AG08395 (cell line): ENCODE data around the gene PCBD2.
"Not testable (repeated sequence)": the region's sequence is repeated elsewhere in the genome, so short reads cannot be mapped to it uniquely, and the experiment has no call there.

Experiments used
- DNase-seq: peaks from one replicate; pipeline ENCODE4 v3.0.0; 2012; ENCODE audit warnings: mixed read lengths, low spot score

PCBD2 gene

DNA sequence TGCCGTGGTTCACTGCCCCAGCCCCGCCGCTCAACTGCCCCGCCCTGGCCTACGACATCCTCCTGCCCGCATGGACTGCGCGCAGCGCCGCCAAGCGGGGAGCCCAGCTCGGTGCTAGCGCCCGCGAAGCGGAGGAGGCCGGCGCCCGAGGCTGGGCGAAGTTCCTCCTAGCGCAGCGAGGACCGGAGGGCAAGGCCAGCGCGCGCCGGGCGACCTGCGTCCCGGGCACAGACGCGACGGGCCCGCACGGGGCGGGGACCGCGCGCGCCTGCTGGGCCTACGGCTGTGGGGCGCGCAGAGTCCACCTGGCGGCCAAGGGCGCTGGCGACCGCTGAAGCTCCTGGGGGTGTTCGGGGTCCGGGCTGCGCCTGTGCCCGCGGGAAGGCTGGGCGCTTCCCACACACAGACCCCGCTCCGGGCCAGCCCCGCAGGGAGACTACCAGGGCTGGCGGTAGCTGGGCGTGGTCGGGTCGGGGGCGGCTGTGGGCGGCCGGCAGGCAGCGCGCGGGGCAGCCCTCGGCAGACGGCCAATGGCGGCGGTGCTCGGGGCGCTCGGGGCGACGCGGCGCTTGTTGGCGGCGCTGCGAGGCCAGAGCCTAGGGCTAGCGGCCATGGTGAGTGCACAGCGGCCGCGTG lies at the start of gene PCBD2:
Gene PCBD2, plus strand, starts transcription at position 522 of the 636 bp plus-strand sequence. Its CDS starts 9 bp downstream, at position 531.
- DNase-seq = peak; percentile 93

DNA sequence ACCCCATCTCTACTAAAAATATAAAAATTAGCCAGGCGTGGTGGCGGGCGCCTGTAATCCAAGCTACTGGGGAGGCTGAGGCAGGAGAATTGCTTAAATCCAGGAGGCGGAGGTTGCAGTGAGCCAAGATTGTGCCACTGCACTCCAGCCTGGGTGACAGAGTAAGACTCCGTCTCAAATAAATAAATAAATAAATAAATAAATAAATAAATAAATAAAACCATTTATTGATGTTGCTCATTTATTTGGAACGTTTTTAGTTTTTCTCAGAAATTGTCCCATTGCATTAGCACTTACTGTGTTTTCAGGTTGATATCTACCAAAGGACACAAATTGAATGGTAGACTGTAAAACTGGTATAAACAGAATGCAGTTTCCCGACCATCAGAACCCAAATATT lies 48.5 kb upstream of the PCBD2 start:
- not testable (repeated sequence) for DNase-seq

DNA sequence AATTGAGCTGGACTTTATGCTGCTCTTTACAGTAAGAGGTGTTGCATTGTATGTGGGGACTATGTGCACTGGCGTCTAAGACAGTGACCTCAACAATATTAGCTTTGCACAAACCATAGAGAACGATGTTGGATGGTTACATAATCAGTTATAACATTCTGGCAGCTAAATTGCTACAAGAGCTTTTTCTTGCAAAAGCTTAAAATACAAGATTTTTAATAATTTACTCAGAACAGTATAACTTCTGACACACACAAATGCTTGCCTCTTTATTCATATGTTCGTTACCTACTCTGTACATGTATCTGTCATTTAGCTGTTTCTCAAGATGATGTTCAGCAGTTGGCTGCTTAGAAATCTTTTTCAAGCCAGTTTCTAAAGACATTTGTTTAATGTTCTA lies 47.5 kb upstream of the PCBD2 start:
- no peak for DNase-seq

DNA sequence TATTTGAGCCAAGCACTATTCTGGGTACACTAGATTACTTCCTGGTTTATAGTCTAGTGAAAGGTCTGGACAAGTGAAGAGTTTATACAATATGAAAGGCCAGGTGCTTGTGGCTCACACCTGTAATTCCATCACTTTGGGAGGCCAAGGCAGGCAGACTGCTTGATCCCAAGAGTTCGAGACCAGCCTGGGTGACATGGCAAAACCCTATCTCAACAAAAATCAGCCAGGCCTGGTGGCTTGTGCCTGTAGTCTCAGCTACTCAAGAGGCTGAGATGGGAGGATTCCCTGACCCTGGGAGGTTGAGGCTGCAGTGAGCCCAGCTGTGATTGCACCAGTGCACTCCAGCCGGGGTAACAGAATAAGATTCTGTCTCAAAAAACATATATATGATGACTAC lies 40.2 kb upstream of the PCBD2 start:
- no peak for DNase-seq

DNA sequence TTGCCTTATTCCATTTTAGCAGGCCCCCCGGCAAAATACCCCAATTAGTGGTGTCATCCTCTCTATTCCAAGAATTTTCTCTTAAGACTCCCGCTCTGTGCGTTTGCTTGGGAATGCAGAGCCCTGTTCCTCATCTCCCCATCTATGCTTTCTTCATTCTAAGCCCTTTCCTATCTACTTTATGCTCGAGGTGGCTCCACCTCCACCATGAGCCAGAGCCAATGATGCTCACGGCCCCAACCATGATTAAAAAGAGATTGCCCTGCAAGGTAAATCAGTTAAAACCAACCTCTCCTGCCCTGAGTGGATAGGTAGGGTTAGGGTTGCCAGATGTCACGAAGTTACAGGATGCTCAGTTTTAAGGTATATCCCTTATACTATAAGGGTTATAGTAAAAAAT lies 31.4 kb upstream of the PCBD2 start:
- no peak for DNase-seq

DNA sequence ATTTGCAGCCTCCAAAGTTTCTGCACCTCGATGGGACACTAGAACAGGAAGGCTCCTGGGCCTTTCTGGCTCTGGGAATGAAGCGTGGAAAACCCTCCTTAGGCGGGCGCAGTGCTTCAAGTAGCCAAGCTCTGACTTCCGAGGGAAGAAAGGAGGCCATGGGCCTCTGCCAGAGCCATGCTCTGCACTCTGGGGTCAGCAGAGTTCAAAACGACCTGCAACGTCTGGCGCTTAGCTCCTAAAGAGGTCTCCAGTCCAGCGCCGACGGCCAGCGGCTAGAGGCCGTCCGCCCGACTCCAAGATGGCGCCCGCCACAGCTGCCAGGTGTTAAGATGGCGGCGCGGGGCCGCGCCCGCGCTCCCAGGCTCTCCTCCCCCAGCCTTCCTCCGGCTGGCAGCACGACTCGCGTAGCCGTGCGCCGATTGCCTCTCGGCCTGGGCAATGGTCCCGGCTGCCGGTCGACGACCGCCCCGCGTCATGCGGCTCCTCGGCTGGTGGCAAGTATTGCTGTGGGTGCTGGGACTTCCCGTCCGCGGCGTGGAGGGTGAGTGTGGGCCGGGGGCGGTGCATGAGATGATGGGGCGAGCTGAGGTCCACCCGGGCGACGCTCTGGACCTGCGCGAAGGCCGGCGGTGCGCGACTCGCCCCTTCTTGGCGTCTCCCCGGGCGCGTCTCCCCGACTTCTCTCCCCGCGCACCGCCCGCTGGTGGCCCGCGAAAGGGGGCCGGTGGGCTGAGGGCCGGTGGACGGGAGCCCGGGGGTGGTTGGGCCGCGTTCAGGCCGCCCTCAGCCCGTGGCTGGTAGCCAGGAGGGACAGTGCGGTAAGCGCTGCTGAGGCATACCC lies 30.7 kb upstream of the PCBD2 start, which contains the start of gene TXNDC15:
Gene TXNDC15, plus strand, starts transcription at position 385 of the 844 bp plus-strand sequence. Its CDS starts 57 bp downstream, at position 442.
- peak; percentile 91 for DNase-seq

DNA sequence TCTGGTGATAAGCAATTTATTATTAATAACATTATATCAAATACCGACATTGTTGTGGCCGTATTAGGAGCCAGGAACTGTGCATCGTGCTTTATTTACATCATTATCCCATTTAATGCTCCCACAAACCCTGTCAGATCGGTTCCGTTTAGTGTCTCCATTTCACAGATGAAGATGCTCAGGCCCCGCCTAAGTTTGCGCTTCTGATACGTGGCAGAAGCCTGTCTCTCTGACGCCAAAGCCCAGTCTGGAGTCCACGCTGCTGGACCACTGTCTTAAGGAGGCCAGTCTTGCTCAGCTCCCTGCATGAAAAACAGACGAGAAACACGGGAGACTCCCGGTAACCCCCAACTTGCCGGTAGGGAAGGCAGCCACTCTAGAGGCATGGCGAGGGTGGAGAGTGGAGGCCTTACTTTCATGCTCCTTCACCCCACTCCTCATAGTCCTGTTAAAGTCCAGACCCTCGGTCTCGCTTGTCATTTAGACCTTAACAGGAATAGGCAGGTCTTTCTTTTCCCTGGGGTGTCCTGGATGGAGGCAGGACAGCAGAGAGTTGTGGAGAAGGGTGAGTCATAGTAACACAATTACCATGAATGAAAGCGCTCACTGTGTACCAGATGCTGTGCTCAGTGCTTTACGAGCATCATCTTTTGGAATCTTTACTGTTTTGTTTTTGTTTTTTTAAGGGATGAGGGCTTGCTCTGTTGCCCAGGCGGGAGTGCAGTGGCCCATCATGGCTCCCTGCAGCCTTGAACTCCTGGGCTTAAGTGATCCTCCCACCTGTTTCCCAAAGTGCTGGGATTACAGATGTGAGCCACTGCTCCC lies 29.9 kb upstream of the PCBD2 start:
- DNase-seq = peak; percentile 87

DNA sequence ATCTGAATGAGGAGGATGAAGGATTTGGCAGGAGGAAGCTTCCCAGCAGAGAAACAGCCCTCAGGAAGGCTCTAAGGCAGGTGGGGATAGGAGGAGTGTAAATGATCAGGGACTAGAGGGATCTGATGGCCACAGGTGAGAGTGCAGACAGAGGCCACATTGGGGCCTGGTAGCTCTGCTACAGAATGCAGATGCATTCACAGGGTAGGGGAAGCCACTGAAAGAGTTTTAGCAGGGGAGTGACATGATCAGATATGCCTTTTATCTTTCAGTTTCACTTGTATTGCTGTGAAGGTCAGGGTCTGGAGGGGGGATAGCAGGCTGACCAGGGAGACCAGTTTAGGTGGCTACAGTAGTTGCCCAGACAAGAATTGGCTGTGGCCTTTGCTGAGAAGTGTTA lies 27.8 kb upstream of the PCBD2 start:
- DNase-seq = no peak

DNA sequence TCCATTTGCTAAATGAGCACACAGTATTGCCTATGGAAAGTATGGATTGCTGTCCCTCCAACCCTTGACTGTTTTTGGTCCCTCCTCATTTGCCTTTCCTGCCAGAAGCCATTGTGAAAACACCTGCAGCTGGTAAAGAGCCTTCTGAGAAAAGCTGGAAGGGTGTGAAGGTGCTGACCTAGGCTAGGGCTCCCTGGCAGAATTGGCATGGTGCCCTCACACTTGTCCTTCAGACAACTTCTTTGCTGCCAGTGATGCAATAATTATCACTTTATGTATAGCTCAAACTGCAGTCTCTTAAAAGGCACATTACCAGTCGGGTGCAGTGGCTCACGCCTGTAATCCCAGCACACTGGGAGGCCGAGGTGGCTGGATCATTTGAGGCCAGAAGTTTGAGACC lies 26.5 kb upstream of the PCBD2 start:
- DNase-seq = no peak

DNA sequence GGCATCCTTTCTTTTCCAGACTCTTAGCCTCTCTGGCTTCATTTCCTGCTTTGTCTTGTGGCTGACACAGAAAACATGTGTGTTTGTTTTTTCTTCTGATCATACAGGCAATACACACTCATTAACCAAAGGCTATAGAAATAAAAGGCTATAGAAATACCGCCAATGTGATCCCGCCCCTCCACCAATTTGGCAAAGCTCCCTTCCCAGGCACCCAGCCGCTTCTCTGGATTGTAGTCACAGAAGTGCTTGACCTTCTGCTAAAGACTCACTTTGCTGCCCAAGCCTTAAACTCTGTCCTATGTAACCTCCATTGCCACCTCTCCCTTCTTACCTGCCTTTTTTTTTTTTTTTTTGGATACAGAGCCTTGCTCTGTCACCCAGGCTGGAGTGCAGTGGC lies 25.5 kb upstream of the PCBD2 start:
- DNase-seq = no peak

DNA sequence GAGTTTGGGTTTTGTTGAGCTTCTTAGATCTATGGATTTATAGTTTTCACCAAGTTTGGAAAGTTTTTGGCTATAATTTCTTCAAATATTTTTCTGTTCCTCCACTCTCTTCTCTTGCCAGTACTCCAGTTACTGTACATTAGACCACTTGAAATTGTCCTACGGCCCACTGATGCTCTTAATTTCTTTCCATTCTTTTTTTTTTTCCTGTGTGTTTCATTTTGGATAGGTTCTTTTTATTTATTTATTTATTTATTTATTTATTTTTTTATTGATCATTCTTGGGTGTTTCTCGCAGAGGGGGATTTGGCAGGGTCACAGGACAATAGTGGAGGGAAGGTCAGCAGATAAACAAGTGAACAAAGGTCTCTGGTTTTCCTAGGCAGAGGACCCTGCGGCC lies 24.0 kb upstream of the PCBD2 start:
- not testable (repeated sequence) for DNase-seq

DNA sequence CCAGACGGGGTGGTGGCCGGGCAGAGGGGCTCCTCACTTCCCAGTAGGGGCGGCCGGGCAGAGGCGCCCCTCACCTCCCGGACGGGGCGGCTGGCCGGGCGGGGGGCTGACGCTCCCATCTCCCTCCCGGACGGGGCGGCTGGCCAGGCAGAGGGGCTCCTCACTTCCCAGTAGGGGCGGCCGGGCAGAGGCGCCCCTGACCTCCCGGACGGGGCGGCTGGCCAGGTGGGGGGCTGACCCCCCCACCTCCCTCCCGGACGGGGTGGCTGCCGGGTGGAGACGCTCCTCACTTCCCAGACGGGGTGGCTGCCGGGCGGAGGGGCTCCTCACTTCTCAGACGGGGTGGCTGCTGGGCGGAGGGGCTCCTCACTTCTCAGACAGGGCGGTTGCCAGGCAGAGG lies 23.2 kb upstream of the PCBD2 start:
- DNase-seq = not testable (repeated sequence)

DNA sequence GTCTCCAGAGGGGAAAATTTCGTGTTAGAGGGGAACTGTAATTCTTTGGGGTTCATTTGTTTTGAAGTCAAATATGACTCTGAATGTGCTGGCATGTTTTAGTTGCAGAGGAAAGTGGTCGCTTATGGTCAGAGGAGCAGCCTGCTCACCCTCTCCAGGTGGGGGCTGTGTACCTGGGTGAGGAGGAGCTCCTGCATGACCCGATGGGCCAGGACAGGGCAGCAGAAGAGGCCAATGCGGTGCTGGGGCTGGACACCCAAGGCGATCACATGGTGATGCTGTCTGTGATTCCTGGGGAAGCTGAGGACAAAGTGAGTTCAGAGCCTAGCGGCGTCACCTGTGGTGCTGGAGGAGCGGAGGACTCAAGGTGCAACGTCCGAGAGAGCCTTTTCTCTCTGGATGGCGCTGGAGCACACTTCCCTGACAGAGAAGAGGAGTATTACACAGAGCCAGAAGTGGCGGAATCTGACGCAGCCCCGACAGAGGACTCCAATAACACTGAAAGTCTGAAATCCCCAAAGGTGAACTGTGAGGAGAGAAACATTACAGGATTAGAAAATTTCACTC lies 17.3 kb upstream of the PCBD2 start:
- no peak for DNase-seq

DNA sequence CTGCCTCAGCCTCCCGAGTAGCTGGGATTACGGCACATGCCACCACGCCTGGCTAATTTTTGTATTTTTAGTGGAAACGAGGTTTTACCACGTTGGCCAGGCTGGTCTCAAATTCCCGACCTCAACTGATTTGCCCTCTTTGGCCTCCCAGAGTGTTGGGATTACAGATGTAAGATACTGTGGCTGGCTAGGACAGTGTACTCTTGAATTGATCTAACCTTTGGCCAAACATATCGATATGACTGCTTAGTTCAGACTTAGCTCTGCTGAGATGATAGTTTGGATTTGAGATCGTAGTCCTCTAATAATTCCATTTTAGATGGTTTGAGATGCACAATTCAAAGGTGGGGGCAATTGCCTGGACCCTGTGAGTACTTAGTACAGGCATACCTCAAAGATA lies 15.6 kb upstream of the PCBD2 start:
- no peak for DNase-seq

DNA sequence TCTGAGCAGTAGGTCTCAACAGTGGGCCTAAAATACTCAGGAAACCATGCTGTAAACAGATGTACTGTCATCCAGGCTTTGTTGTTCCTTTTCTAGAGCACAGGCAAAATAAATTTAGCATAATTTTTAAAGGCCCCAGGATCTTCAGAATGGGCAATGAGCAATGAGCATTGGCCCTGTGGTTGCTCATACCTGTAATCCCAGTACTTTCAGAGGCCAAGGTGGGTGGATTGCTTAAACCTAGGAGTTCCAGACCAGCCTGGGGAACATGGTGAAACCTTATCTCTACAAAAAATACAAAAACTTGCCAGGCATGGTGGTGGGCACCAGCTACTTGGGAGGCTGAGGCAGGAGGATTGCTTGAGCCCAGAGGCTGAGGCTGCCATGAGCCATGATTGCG lies 13.5 kb upstream of the PCBD2 start:
- DNase-seq = no peak

DNA sequence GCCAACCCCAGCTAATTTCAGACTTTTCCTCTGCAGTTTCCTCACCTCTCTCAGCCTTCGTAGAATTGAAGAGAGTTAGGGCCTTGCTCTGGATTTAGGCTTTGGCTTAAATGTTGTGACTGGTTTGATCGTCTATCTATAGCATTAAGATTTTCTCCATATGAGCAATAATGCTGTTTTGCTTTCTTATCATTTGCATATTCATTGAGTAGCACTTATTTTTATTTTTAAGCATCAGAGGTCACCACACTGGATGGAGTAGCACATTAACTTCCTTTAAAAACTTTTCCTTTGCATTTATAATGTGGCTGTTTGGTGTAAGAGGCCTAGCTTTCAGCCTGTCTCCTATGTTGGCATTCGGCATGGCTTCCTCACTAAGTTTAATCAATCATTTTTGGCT lies 12.6 kb upstream of the PCBD2 start:
- DNase-seq = no peak

DNA sequence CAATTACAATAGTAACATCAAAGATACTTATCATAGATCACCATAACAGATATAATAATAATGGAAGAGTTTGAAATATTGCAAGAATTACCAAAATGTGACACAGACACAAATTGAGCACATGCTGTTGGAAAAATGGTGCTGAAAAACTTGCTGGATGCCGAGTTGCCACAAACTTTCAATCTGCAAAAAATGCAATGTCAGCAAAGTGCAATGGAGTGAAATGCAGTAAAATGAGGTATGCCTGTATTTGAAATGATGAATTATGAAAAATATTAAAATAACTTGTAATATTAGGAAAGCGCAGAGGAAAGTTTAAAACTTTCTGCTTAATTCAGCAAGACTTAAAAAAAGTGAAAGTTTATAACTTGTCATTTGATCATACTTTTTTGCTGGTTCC lies 12.0 kb upstream of the PCBD2 start:
- DNase-seq = no peak

DNA sequence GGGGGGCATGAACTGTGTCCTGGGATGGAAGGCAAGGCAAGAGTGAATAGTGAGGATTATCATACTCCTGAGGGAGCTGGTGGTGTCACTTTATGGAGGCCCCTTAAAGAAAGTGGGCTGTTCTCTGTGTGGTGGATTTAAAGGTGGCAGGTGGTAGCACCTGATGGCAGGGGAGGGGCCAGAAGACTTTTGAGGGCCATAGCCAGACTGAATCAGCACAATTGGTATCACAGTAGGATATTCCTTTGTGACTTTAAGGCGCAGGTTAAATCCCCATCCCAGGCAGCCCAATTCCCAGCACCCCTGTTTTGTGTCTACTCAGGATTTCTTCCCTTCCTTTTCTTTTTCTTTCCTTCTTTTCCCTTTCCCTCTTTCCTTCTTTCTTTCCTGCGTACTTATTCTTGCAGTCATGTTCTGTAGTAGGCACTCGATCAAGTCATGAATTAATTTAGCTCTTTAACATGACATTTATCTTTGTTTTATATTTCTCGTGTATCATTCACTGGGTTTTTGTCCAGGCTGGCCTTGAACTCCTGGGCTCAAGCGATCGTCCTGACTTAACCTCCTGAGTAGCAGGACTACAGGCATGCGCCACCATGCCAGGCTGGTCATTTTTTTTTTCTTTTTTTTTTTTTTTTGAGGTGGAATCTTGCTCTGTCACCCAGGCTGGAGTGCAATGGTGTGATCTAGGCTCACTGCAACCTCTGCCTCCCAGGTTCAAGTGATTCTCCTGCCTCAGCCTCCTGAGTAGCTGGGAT lies 11.0 kb upstream of the PCBD2 start:
- DNase-seq = no peak

DNA sequence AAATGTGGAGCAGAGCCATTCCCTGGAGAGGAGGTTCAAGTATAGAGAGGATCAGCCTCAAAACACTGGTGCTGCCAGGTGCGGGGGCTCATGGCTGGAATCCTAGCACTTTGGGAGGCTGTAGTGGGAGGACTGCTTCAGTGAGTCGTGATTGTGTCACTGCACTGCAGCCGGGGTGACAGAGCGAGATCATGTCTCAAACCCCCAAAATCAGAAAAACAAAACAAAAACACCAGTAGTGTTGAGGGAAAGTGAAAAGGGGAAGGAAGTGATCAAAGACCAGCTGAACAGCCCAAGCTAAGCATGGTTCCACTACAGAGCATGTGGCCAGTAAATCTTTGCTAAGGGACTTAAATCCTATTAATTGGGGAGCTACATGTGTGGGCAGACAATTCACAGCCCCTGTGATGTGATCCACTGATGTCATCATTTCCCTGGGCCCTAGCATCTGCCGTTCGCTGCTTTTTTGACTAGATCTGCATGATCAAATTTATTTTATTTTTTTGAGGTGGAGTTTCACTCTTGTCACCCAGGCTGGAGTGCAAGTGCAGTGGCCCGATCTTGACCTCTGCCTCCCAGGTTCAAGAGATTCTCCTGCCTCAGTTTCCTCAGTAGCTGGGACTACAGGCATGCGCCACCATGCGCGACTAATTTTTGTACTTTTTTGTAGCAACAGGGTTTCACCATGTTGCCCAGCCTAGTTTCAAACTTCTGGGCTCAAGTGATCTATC lies 2.7 kb upstream of the PCBD2 start:
- no peak for DNase-seq

DNA sequence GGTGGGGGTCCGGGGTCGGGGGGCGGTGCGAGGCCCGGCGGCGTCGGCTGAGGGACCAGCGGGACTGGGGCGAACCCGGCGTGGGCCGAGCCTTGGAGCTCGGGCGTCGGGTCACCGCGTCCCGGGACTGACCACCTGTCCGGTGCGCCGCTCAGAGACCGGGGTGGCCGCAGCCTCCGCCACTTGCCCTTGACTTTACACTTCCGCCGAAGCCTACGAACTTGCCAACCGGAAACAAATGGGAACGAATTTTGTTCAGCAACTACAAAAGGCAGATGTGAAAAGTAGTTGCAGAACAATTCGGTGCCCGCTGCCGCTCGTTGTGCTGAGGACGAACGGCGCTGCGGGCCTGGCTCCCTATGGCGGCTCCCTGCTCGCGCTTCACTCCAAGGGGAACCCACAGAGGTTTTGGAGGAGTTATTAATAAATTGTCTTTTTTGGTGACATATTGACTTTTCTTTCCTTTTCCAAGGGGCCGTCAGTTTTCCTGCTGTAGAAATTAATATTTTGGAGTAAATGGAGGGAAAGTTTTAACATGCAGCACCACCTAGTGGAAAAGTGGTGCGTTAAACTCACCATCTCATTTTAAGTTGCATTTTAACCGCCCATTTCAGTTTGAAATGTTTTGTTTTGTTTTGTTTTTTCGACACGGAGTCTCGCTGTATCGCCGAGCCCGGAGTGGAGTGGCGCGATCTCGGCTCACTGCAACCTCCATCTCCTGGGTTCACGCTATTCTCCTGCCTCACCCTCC lies 490 bp downstream of the PCBD2 start:
- DNase-seq = peak; percentile 51
